HUES48 (cell line): Measurements from ENCODE around the gene SORL1-AS1.
"Not testable (repeated sequence)": the region's sequence is repeated elsewhere in the genome, so short reads cannot be mapped to it uniquely, and the experiment has no call there.

ENCODE experiments used
- H3K27ac ChIP-seq: one replicate; pipeline ENCODE4 v1.7.0; 2013; ENCODE audit warnings: low read depth, low read length, inconsistent platforms
- H3K27me3 ChIP-seq: 2 replicates; pipeline ENCODE4 v1.6.1; 2013; ENCODE audit warnings: mild to moderate bottlenecking, low read length; ENCODE audit not compliant: control insufficient read depth, insufficient read depth
- H3K36me3 ChIP-seq: 2 replicates; pipeline ENCODE4 v1.6.1; 2013; ENCODE audit warnings: low read length; ENCODE audit not compliant: control insufficient read depth, insufficient read depth
- H3K4me1 ChIP-seq: 2 replicates; pipeline ENCODE4 v1.6.1; 2013; ENCODE audit warnings: mild to moderate bottlenecking, low read length; ENCODE audit not compliant: control insufficient read depth, insufficient read depth
- H3K4me3 ChIP-seq: 2 replicates; pipeline ENCODE4 v1.5.1; 2013; ENCODE audit warnings: mild to moderate bottlenecking, low read depth, low read length
- H3K9ac ChIP-seq: 2 replicates; pipeline ENCODE4 v1.6.1; 2013; ENCODE audit warnings: mild to moderate bottlenecking, low read depth, low read length, moderate library complexity
- H3K9me3 ChIP-seq: 2 replicates; pipeline ENCODE4 v1.6.1; 2013; ENCODE audit warnings: low read length; ENCODE audit not compliant: control insufficient read depth, insufficient read depth

The SORL1-AS1 gene

GRCh38 chr11:121412000-121412587 is 40.7 kb downstream of the SORL1-AS1 start:
- no peaks in the 10 kb centered on the region for H3K9me3 ChIP-seq
- H3K4me3 ChIP-seq = no peak overlapping the region
- peaks cover 10% of the 10 kb centered on the region for H3K4me1 ChIP-seq
- H3K36me3 ChIP-seq = no peaks in the 10 kb centered on the region
- no peaks in the 10 kb centered on the region for H3K27me3 ChIP-seq
- H3K27ac ChIP-seq = no peak overlapping the region
- no peak overlapping the region for H3K9ac ChIP-seq

- not testable (repeated sequence) for H3K9me3 ChIP-seq, H3K27me3 ChIP-seq, H3K36me3 ChIP-seq, H3K27ac ChIP-seq, H3K4me3 ChIP-seq, H3K9ac ChIP-seq
- peaks cover 17% of the 10 kb centered on the region for H3K4me1 ChIP-seq
Measured at GRCh38 chr11:121411330-121411729, 41.4 kb downstream of the SORL1-AS1 start.

- not testable (repeated sequence) for H3K4me3 ChIP-seq, H3K9ac ChIP-seq, H3K27me3 ChIP-seq, H3K9me3 ChIP-seq, H3K36me3 ChIP-seq, H3K27ac ChIP-seq
- H3K4me1 ChIP-seq = peaks cover 25% of the 10 kb centered on the region
Measured at GRCh38 chr11:121410041-121410440, 42.7 kb downstream of the SORL1-AS1 start.

GRCh38 chr11:121408830-121409229 is 43.9 kb downstream of the SORL1-AS1 start:
- H3K36me3 ChIP-seq = no peaks in the 10 kb centered on the region
- H3K4me1 ChIP-seq = peaks cover 28% of the 10 kb centered on the region
- H3K9ac ChIP-seq = no peak overlapping the region
- no peaks in the 10 kb centered on the region for H3K27me3 ChIP-seq
- peak overlapping the region; percentile 2 for H3K27ac ChIP-seq
- H3K4me3 ChIP-seq = no peak overlapping the region
- no peaks in the 10 kb centered on the region for H3K9me3 ChIP-seq

GRCh38 chr11:121406291-121406690 is 46.5 kb downstream of the SORL1-AS1 start:
- peak overlapping the region; percentile 15; the same call in 1 of the 2 replicates for H3K4me3 ChIP-seq
- no peaks in the 10 kb centered on the region for H3K36me3 ChIP-seq
- H3K4me1 ChIP-seq = peaks cover 34% of the 10 kb centered on the region
- peak overlapping the region; percentile 97 for H3K27ac ChIP-seq
- no peak overlapping the region for H3K9ac ChIP-seq
- peaks cover 11% of the 10 kb centered on the region for H3K9me3 ChIP-seq
- H3K27me3 ChIP-seq = no peaks in the 10 kb centered on the region

- Histone ChIP-seq H3K9ac (no peak overlapping the region; the same call in 1 of the 2 replicates), H3K36me3 (no peaks in the 10 kb centered on the region), H3K9me3 (peaks cover 17% of the 10 kb centered on the region), H3K27ac (peak overlapping the region; percentile 97), H3K4me3 (peak overlapping the region; percentile 9; the same call in 1 of the 2 replicates), H3K4me1 (peaks cover 34% of the 10 kb centered on the region), H3K27me3 (no peaks in the 10 kb centered on the region)
Measured at GRCh38 chr11:121405646-121406045, 47.1 kb downstream of the SORL1-AS1 start.

- no peaks in the 10 kb centered on the region for H3K27me3 ChIP-seq
- no peak overlapping the region for H3K4me3 ChIP-seq
- H3K4me1 ChIP-seq = peaks cover 6% of the 10 kb centered on the region
- no peak overlapping the region for H3K9ac ChIP-seq
- no peaks in the 10 kb centered on the region for H3K36me3 ChIP-seq
- H3K27ac ChIP-seq = no peak overlapping the region
- H3K9me3 ChIP-seq = no peaks in the 10 kb centered on the region
Measured at GRCh38 chr11:121394785-121395184, 58.0 kb downstream of the SORL1-AS1 start.

GRCh38 chr11:121393855-121394254 is 58.9 kb downstream of the SORL1-AS1 start:
- H3K9me3 ChIP-seq = no peaks in the 10 kb centered on the region
- no peak overlapping the region for H3K27ac ChIP-seq
- no peak overlapping the region for H3K9ac ChIP-seq
- H3K36me3 ChIP-seq = no peaks in the 10 kb centered on the region
- no peak overlapping the region for H3K4me3 ChIP-seq
- no peaks in the 10 kb centered on the region for H3K27me3 ChIP-seq
- H3K4me1 ChIP-seq = peaks cover 15% of the 10 kb centered on the region

- Histone ChIP-seq H3K4me3 (no peak overlapping the region), H3K9me3 (no peaks in the 10 kb centered on the region), H3K27ac (no peak overlapping the region), H3K4me1 (peaks cover 15% of the 10 kb centered on the region), H3K36me3 (no peaks in the 10 kb centered on the region), H3K9ac (no peak overlapping the region), H3K27me3 (no peaks in the 10 kb centered on the region)
Measured at GRCh38 chr11:121391914-121392313, 60.9 kb downstream of the SORL1-AS1 start.

GRCh38 chr11:121389651-121390050 is 63.1 kb downstream of the SORL1-AS1 start:
- H3K36me3 ChIP-seq = no peaks in the 10 kb centered on the region
- peaks cover 15% of the 10 kb centered on the region for H3K4me1 ChIP-seq
- H3K4me3 ChIP-seq = no peak overlapping the region
- no peaks in the 10 kb centered on the region for H3K9me3 ChIP-seq
- H3K27me3 ChIP-seq = no peaks in the 10 kb centered on the region
- H3K27ac ChIP-seq = peak overlapping the region; percentile 61
- H3K9ac ChIP-seq = no peak overlapping the region
